ENCODE measurements around the gene MCOLN1. TPM values are rescaled to one million over a fixed set of nuclear protein-coding genes. Genes with fewer than 3 reads are reported as not detected.

Gene MCOLN1
- total and polyA plus RNA-seq, 2 donors from 2014 or later: 24.0 to 25.7 TPM

GRCh38 chr19:7552781-7553180, 30.4 kb downstream of the MCOLN1 start:
- TF ChIP-seq CTCF (IDR thresholded peaks at IDR 0.05; ENCODE audit: borderline replicate concordance, extremely low read depth, insufficient read depth): no peak
- Histone ChIP-seq H3K27ac (ENCODE audit: low read depth in 2 of 2, low read length in 2 of 2) (no peak overlapping the region), H3K4me3 (ENCODE audit: low read length in 3 of 3) (no peak overlapping the region), H3K4me1 (ENCODE audit: control insufficient read depth in 2 of 3, insufficient read depth in 2 of 3, low read depth in 1 of 3, low read length in 3 of 3) (no peaks in the 10 kb centered on the region), H3K36me3 (ENCODE audit: control insufficient read depth in 2 of 3, insufficient read depth in 3 of 3, low read length in 3 of 3) (peaks cover 2 to 13% (median 8%) of the 10 kb centered on the region in 3 donors), H3K9ac (ENCODE audit: low read length in 3 of 3) (no peak overlapping the region), H3K9me3 (ENCODE audit: control insufficient read depth in 2 of 3, insufficient read depth in 1 of 3, low read length in 3 of 3) (peaks cover 0 to under 1% (median 0%) of the 10 kb centered on the region in 3 donors), H3K27me3 (ENCODE audit: control insufficient read depth, insufficient read depth, low read length) (no peaks in the 10 kb centered on the region)
- FAIRE-seq (no peak), DNase-seq (no peak)
- intact Hi-C loops (cut with DNase I): no loop called here

- Histone ChIP-seq H3K9me3 (ENCODE audit: control insufficient read depth in 2 of 3, insufficient read depth in 1 of 3, low read length in 3 of 3) (peaks cover 0 to 2% (median 0%) of the 10 kb centered on the region in 3 donors), H3K4me3 (ENCODE audit: low read length in 3 of 3) (no peak overlapping the region), H3K27ac (ENCODE audit: low read depth in 2 of 2, low read length in 2 of 2) (no peak overlapping the region), H3K9ac (ENCODE audit: low read length in 3 of 3) (no peak overlapping the region), H3K27me3 (ENCODE audit: control insufficient read depth, insufficient read depth, low read length) (no peaks in the 10 kb centered on the region), H3K36me3 (ENCODE audit: control insufficient read depth in 2 of 3, insufficient read depth in 3 of 3, low read length in 3 of 3) (peaks cover 4 to 22% (median 16%) of the 10 kb centered on the region in 3 donors), H3K4me1 (ENCODE audit: control insufficient read depth in 2 of 3, insufficient read depth in 2 of 3, low read depth in 1 of 3, low read length in 3 of 3) (no peaks in the 10 kb centered on the region)
- DNase-seq (no peak), FAIRE-seq (no peak)
- intact Hi-C loops (cut with DNase I): no loop called here
- no peak for TF ChIP-seq CTCF (IDR thresholded peaks at IDR 0.05; ENCODE audit: borderline replicate concordance, extremely low read depth, insufficient read depth)
Observed at GRCh38 chr19:7554565-7554964, 32.1 kb downstream of the MCOLN1 start.

- intact Hi-C loops (cut with DNase I): no loop called here
- TF ChIP-seq CTCF (IDR thresholded peaks at IDR 0.05; ENCODE audit: borderline replicate concordance, extremely low read depth, insufficient read depth): no peak
- no peak overlapping the region for H3K9ac ChIP-seq (ENCODE audit: low read length in 3 of 3)
- peaks cover 4 to 22% (median 18%) of the 10 kb centered on the region in 3 donors for H3K36me3 ChIP-seq (ENCODE audit: control insufficient read depth in 2 of 3, insufficient read depth in 3 of 3, low read length in 3 of 3)
- no peaks in the 10 kb centered on the region for H3K27me3 ChIP-seq (ENCODE audit: control insufficient read depth, insufficient read depth, low read length)
- H3K27ac ChIP-seq (ENCODE audit: low read depth in 2 of 2, low read length in 2 of 2): no peak overlapping the region
- H3K4me3 ChIP-seq (ENCODE audit: low read length in 3 of 3): no peak overlapping the region
- DNase-seq (peak in 3 of 5 donors; percentile 4 to 76 (median 60)), FAIRE-seq (no peak)
- peaks cover 0 to 2% (median 0%) of the 10 kb centered on the region in 3 donors for H3K9me3 ChIP-seq (ENCODE audit: control insufficient read depth in 2 of 3, insufficient read depth in 1 of 3, low read length in 3 of 3)
- H3K4me1 ChIP-seq (ENCODE audit: control insufficient read depth in 2 of 3, insufficient read depth in 2 of 3, low read depth in 1 of 3, low read length in 3 of 3): no peaks in the 10 kb centered on the region
Observed at GRCh38 chr19:7554990-7555864, 32.8 kb downstream of the MCOLN1 start.
